GM21825 (cell line): ENCODE measurements around the gene STARD5.

Experiments
- ATAC-seq: cut with Tn5 transposase; IDR thresholded peaks from one replicate; pipeline ENCODE4 v1.9.1; 2021; ENCODE audit warnings: mild to moderate bottlenecking, moderate library complexity; ENCODE audit not compliant: unreplicated experiment

STARD5 gene

DNA sequence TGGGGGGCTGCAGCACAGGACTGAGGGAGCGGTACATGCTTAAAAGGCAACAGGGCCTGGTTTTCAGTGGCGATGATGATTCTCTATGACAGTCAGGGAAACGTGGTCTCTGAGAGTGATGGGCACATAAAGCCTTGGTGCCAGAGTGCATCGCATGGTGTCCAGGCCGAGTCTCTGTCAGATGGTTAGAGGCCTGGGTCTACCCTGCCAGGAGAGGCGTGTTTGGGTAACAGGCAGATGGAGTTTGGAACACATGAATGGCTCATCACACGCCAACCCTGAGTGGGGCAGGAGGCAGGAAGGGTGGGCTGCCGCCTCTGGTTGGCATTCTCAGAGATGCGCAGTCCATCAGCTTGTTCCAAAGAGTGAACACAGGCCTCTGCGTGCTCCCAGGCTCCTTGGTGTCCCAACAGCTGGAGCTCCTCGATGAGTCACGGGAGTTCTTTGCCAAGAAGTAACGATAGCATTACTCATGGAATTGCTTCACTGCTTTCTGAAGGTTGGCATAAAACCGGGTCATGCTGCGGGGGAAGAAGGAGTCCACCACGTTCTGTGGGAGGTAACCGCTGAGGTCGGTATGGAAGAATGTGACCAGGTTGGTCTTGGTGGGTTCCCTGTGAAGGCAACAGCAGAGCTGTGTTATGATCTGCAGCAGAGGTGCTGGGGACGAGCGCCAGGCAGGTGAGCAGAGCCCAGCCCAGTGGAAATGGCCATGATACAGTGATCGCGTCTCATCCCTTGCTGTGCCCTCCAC, 11.0 kb downstream of the STARD5 start:
- ATAC-seq: no peak

- peak; percentile 49 for ATAC-seq
These were observed 12.0 kb downstream of the STARD5 start for GRCh38 chr15:81311752-81312464.

- ATAC-seq: no peak
These were observed 13.5 kb downstream of the STARD5 start for GRCh38 chr15:81310480-81310879.

DNA sequence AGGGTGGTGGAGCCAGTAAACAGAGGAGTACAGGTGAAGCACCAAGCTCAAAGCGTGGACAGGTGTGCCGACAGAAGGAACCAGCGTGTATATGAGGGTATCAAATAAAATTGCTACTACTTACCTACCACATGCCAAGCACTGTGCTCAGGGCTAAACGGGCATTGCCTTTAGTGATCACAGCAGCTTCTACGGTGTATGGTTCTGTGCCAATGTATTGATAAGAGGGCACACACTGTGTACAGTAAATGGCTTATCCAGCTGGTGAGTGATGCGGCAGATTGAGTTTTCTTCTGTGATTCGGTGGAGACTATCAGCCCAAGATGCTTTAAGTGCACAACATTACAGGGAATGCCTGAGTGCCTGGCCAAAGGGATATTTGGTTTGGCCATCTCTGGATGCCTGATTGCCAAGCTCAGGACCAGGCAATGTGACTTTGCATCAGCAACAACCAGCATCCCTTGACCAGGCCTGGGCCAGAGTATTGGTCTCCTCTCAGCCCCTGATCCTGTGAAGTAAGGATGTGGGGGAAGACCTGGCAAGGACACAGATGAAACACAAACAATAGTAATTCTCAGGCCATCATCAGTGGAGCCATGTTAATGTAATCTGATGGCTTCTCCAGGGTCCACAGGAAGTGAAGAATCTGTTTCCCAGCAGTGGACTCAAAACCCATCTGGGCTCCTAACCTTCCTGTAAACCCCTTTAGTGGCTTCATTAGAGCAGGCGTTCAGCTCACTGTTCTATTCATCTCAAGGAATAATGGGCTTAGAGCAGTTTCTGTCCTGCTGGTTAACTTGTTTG, 14.1 kb downstream of the STARD5 start:
- ATAC-seq: no peak

- ATAC-seq: no peak
These were observed 15.7 kb downstream of the STARD5 start for GRCh38 chr15:81308260-81308659.

DNA sequence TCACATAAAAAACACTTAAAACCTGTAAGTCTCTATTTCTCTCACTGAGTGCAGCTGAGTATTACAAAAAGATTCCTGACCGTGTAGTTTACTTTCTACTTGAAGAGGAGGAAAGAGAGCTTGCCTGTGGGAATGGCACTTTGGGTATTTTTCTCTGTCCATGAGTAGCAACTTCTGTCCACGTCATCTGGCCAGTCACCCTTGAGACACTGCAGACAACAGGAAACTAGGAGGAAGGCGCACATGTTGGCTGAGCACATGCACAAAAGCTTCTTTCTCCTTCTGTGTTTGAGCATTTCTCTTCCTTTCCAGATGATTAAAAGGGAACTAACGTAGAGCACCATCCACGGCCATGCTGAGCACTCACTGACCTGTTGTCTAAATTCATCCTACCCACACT, 19.7 kb downstream of the STARD5 start:
- ATAC-seq: no peak

GRCh38 chr15:81303244-81304225, 20.4 kb downstream of the STARD5 start:
- ATAC-seq: no peak

GRCh38 chr15:81302701-81303109, 21.2 kb downstream of the STARD5 start:
- no peak for ATAC-seq

GRCh38 chr15:81301815-81302399, 22.0 kb downstream of the STARD5 start:
- peak; percentile 67 for ATAC-seq

DNA sequence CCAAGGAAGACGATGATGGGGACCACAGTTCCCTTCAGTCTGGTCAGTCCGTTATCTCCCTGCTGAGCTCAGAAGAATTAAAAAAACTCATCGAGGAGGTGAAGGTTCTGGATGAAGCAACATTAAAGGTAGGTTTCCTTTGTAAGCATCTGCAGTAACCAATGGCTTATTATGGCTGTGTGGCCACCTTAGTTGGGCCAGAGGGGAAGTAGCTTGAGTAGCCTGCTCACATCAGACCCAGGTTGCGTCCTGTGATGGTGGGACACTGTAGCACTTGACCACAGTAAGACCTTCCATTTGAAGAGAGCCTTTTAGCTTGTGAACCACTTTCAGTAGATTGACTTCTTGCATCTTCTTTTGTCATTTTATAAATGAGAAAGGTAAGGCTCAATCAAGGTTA, 22.6 kb downstream of the STARD5 start:
- ATAC-seq: peak; percentile 2

- ATAC-seq: no peak
These were observed 24.2 kb downstream of the STARD5 start for GRCh38 chr15:81299630-81300273.

GRCh38 chr15:81299156-81299555, 24.8 kb downstream of the STARD5 start:
- no peak for ATAC-seq

DNA sequence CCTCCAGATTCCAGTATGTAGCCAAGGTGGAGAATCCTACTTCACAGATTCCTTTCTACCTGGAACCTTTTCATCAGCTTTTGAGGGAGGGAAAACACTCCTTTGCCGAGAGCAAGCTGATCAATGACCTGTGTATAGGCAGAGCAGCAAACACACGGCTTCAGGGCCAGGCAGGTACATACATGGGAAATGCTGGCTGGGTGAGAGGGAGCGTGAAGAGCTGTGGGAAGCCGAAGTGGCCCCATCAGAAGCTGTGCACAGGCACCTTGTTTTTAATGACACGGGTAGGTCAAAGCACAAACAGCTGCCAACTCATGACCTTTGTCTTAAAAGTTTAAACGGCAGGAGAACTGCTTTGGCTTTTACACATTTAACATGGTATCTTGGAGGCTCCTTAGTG, 25.3 kb downstream of the STARD5 start:
- no peak for ATAC-seq

GRCh38 chr15:81297603-81298575, 26.1 kb downstream of the STARD5 start:
- no peak for ATAC-seq

GRCh38 chr15:81297147-81297572, 26.8 kb downstream of the STARD5 start:
- ATAC-seq: no peak

GRCh38 chr15:81296673-81297072, 27.3 kb downstream of the STARD5 start:
- peak; percentile 43 for ATAC-seq

- no peak for ATAC-seq
These were observed 27.8 kb downstream of the STARD5 start for GRCh38 chr15:81296186-81296585.

DNA sequence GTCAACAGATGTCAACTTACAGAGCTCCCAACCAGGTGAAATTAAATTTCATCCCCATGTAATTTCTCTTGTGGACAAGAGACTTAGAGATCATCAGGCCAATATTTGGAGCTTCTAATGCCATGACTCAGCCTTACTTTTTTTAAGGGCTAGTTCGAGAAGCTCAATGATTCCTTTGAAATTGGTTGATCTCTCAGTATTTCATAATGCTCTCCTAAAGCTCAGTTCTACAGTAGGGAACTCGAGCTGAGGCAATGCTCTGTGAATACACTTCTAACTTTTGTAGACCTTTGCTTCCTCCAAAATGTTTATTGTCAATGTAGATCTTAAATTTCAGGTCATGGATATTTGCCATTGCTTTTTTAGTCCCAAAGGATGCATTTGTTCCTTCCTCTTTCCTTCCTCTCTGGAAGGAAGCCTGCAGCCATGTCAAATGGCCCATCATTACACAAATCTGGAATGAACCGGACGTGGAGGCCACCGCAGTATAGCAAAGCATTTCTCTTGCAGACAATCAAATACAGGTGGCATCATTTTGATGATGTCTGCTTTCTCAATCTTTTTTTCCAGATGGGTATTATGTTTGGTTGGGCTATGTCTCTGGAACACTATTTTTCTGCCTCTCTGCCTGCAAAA, 28.3 kb downstream of the STARD5 start:
- ATAC-seq: no peak
